AG08395 (cell line): ENCODE results near the gene EFCAB6.
"Not testable (repeated sequence)": the region's sequence is repeated elsewhere in the genome, so short reads cannot be mapped to it uniquely, and the experiment has no call there.

Source experiments
- DNase-seq: peaks from one replicate; pipeline ENCODE4 v3.0.0; 2012; ENCODE audit warnings: mixed read lengths, low spot score

Gene EFCAB6

DNA sequence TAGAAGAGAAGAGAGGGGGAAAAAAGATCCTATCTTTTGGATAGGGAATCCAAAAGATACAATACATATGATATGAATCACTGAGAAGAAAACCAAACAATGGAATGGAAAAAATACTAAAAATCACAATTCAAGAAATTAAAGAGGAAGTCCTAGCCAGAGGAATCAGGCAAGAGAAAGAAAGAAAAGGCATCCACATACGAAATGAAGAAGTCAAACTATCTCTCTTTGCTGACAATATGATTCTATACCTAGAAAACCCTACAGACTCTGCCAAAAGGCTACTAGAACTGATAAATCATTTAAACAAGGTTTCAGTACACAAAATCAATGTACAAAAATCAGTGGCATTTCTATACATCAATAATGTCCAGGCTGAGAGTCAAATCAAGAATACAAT is 91.4 kb downstream of the EFCAB6 start:
- DNase-seq, result no peak

DNA sequence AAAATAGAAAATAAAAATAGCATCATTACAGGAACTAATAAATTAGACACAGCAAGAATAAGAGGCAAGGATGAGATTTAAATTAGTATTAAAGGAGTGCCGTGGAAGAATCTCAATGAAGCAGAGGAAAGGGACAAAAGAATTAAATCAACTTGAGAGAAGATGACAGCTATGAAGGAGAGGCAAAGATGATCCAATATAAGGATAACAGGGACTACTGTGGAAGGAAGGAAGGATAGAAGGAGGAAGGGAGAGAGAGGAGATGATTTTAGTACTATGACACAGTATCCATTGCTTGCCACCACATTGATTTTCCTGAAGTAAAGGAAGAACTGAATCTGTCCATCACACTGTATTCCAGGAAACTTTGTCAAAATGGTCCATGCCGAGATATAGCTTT is 98.0 kb downstream of the EFCAB6 start:
- no peak for DNase-seq

DNA sequence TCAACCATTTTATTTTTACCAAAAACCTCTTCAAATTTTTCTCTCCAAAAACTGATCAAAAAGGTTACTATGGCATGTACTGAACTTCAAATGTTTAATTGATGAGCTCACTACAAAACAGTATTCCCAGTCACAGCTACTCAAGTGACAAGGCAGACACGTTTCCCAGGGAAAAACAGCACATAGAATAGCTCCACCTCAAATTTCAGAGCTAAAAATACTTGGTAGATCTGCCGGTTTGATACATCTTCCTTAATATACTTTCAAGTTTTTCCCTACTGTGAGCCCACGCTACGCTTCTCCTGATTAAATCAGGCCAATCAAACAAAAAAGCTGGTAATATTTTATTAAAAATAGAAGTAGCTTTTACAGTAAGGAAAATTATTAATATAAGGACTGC is 100.4 kb downstream of the EFCAB6 start:
- no peak for DNase-seq

DNA sequence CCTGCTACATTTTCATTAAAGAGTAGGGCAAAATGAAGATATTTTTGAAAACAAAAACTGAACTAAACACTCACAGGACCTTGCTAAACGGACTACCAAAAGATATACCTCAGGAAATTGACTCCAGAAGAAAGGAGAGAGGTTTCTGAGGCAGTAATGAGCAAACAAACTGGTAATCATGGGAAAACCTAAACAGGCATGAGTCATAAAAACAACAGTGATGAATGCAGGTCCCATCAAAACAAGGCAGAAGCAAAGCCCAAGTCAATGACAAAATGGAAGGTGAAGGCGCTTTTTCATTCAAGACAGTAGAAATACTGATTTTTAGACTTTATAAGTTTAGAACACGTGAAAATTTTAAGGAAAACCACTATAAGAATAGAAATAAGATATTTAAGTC is 104.5 kb downstream of the EFCAB6 start:
- DNase-seq, result no peak

DNA sequence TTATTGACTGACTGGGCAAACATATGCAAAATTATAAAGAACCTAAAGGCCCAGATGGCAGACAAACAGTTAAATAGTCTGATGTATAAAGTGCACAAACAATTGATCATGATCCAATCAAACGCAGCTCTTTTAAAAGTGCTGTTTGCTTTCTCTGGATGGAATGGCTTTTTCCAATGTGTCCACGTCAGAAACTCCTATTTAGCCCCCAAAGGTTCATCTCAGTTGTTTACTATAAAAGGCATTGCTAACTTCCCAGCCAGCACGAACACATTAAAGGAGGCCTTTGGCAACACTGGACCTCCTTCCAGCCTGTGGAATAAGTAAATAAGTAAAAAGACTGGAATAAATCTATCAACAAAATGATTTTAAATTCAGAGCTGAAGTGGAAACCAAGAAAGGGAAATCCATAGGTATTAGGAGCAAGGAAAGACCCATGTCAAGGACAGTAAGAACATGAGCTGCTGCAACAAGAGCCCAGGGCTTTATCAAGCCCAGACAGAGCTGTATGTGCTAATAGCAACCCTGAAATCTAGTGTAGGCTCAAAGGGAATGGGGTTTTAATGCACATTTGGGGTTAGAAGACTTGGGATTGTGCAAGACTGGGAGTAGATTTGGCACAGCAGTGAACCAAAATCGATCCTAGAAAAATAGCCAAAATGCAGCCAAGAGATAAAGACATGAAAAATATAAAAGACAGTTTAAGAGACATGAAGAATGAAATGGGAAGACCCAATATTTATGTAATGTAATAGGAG is 105.4 kb downstream of the EFCAB6 start:
- DNase-seq, result no peak

DNA sequence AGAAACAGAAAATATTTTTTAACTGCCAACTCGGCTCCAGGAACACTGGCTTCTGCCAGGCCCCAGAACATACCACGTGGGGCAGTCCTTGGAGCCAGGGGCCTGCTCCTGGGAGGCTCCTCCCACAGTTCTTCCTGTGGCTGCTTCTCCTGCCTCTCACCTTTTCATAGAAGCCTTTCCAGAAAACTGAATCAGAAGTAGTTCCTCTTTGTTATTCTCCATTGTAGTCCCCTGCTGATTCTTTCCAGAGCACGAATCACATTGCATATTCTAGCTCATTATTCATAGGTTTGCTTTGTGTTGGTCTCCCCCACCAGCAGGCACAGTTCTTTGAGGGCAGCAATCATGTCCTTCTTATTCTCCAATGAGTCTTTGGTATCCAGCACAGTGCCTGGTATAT is 106.0 kb downstream of the EFCAB6 start:
- no peak for DNase-seq

GRCh38 chr22:43704051-43704450 is 108.1 kb downstream of the EFCAB6 start:
- DNase-seq, result no peak

GRCh38 chr22:43698403-43698802 is 113.7 kb downstream of the EFCAB6 start:
- DNase-seq, result no peak

DNA sequence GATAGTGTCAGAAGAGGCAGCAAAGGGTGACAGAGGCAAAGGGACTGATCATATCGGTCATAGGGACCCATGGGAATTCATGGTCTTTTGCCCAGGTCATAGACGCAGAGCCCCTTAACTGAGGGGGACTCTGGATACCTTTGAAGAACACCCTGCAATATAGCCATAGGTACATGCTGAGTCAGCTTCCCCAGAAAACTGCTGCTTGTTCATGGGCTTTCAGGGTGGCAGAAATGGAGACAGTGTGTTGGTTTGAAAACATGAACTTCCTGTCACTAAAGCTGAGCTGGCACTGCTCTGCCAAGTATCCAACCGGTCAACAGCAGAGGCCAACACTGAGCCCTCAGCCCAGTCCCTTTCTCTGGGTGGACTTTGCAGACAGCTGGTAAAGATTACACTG is 114.2 kb downstream of the EFCAB6 start:
- no peak for DNase-seq

GRCh38 chr22:43693249-43693648 is 118.9 kb downstream of the EFCAB6 start:
- DNase-seq, result no peak

DNA sequence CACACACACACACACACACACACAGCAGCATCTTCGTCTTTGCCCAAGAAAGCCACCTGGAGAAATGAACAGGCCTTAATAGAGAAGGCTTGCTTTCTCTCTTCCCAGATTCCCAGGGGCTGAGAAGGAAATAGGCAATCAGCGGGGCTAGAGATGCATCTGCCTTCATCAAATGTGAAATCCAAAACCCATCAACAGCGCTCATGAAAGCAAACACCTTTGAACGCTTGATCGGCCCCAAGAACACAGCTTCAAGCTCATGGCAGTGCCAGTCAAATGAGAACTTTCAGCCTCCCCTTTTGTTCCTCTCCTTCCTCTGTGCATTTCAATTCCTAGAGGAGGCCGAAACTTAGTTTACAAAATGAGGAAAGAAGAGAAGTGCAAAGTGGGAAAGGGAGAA is 122.7 kb downstream of the EFCAB6 start:
- no peak for DNase-seq

DNA sequence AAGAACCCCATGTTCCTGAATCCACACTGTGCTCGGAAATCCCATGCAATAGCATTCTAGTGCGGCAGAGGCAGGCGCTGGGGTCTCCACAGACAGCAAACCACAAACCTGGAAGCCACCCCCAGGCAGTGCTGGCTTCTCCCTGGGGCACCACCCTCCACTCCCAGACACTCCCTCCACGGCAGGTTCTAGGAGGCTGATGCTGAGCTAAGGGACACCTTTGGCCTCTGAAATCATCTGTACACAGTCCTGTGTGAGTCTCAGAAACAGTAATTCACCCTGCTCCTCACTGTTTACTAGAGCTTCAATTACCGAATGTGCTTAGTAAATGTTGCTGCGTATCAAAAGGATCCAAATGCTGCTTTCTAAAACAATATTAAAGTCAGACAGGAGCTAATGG is 129.3 kb downstream of the EFCAB6 start:
- no peak for DNase-seq

GRCh38 chr22:43681731-43682360 is 130.3 kb downstream of the EFCAB6 start:
- DNase-seq, result no peak

- no peak for DNase-seq
Measured at GRCh38 chr22:43670513-43670912, 141.6 kb downstream of the EFCAB6 start.

DNA sequence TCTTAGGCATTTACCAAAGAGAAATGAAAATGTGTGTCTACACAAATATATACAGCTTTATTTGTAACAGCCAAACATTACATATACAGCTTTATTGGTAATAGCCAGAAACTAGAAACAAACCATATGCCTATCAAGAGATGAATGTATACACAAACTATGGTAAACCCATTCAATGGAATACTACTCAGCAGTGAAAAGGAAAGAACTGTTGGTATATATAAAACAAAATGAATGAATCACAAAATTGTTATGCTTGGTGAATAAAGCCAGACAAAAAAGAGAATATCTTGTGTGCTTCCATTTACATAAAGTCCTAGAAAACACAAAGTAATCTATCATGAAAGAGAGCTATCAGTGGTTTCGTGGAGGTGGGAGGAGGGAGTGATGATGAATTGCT is 142.9 kb downstream of the EFCAB6 start:
- no peak for DNase-seq

DNA sequence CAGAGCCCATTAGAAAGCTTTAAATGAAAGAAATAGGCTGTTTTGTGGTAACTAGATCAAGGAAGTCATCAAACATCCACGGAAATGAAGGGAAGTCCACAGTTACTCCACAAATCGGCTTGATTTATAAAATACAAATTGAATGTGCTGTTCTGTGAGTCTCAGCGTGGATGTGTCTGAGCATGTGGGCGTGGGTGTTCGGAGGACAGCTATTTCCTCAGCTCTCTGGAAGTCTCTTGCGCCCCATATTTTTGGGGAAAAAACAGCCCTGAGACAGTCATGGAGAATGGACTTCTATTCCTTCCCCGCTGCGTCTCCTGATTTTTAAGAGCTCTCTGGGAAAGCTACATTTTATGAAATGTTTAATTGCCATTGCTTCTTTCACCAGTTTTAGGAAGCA is 144.4 kb downstream of the EFCAB6 start:
- no peak for DNase-seq

DNA sequence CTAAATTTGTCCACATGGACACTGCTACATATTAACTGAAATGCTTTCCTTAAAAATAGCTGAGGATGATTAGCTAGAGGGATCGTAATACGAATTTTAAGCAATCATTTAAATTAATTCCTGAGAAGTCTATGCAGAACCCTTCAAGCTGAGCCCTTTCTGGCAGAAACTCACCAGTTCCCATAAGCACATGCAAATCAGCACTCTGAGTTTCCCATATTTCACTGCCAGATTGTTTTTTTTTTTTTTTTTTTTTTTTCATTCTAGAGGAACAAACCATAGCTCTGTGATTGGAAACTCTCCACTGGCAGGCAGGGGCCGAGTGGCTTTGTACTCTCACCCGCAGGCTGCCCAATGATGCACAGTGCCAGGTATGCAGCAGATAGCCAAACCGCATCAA is 145.6 kb downstream of the EFCAB6 start:
- DNase-seq, result no peak

DNA sequence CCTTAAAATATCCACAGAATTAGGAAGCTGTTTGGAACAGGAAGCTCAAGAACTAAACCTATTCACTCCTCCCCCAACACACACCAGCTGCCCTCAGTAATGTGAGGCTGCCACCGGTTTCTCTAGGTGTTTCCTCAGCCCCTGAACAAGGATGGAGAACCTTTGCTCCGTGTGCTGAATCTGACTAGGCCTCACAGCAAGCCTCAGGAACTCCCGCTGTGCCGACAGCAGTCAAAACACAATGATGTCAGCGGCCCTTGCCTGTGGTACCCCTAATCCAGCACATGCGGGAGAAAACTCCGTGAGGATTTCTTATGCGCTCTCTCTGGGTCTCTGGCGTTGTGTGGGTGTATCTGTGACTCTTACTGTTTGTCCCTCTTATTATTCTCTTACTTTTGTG is 153.3 kb downstream of the EFCAB6 start:
- DNase-seq, result no peak

DNA sequence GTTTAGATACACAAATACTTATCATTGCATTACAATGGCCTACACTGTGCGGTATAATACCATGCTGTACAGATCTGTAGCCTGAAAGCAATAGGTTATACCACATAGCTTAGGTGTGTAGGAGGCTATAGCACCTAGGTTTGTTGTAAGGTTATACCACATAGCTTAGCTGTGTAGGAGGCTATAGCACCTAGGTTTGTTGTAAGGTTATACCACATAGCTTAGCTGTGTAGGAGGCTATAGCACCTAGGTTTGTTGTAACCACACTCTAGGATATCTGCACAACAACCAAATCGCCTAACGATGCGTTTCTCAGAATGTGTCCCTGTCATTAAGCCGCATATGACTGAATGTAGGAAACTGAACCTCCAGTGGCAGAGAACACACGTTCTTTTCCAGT is 155.5 kb downstream of the EFCAB6 start:
- not testable (repeated sequence) for DNase-seq

DNA sequence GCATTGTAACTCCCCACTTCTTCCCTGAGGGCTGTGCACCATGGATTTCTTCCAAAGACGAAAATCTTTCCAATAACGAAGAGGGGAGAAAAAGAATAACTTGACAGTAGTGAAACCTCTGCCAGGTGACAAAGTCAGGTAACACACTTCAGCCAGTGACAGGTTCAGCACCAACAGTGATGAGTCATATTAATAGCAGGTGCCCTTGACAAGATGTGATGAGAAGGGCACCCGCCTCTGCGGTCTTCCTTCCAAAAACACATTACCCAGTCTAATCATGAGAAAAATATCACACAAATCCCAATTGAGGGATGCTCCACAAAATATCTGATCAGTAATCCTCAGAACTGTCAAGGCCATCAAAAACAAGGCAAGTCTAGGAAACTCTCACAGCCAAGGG is 157.8 kb downstream of the EFCAB6 start:
- no peak for DNase-seq

- no peak for DNase-seq
Measured at GRCh38 chr22:43652845-43653244, 159.3 kb downstream of the EFCAB6 start.

DNA sequence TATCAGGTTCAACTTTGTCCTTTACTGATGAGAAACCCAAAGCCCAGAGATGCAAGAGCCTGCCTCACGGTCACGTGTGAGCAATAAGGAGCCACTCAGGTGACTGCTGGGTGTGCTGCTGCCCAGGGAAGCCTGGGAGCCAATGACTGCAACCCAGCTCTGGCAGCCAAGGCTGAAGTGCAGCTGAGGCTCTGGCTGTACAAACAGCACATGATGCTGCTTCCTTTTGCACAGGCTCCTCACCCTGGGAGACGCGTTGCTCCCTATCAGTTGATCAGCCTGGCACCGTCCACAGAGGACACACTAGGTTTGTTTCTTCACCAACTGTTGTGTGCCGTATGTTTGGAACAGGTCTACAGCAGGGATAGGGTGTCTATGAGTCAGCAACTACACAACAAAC is 168.7 kb downstream of the EFCAB6 start:
- no peak for DNase-seq

DNA sequence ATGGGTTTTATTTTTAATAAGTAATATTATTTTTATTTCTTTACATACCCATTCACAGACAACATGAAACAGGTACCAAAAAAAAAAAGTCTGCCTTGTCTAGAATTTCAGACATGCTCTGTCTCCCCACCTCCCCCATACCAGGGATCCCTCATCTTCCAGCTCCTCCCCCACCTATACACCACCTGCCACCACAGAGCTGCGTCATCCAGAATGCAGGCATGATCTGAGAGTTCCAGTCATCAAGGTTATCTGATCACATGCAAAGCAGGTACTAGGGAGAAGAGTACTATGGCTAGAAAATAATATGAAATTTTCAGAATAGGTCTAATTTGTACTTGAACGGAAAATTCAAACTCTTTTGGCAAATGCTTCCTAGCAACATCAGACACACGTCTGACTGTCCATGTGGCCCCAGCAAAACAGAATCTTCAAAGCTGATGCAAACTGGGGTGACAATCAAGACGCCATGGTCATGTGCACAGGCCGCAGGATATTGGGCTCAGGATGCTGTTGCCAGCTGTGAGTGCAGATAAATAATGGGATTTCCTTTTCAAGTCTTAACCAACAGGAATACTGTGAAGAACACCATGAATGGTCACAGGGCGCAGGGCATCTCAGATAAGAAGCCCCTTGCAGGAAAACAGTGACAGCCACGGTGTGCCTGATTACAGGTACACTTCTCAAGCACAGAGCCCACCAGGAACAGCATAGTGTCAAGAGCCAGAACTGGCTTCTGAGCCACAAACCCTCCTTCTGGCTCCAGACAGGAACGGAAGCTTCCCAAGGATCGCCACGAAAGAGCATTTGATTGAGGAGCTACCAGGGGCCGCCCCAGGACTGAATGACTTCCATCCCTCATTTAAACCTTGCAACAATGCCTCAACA is 169.5 kb downstream of the EFCAB6 start:
- DNase-seq, result no peak
